ENCODE measurements around the gene RFTN1. TPM values are rescaled to one million over a fixed set of nuclear protein-coding genes. Genes with fewer than 3 reads are reported as not detected.

RFTN1 gene
- total RNA-seq, 3 donors from 2014 or later (not counting 1 experiment from before 2014, with no cell fraction given), result 112 to 135 (median 115) TPM

DNA sequence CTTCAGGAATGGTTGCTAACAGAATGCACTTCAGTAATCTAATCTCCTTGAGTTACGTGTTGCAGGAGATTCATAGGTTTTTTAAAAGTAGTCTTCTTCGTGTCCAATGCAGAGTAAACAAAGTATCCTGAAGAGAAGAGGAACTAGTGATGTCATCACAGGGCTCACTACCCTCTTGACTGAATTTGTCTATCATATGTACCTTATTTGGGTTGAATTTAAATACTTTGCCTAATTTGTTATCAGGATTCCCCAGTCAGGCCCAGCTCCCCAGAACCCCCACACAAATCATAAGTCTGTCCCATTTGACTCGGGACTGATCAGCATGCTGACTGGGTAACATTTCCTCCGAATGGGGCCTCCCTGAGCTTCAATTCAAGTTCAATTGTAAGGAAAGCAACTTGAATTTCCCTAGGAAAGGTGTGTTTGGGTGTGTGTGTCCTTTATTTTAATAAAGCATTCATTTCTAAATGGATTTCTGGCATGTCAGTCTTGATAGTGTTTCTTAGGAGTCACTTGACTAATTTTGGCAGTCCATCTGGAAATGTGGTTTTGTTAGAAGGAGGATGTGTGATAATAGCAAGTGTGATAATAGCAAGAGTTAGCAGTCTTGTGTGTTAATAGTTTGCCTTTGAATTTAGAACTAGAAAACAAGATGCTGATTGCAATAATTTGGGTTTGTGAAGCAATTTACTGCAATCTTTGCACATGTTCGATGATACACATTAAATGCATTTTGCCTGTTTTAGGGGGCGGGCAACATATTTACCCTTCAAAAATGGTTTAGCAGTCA lies 226.6 kb downstream of the RFTN1 start:
- 35% methylated on average over 6 of the region's 6 CpGs for WGBS (ENCODE audit: insufficient coverage)
- peaks cover 69 to 71% of the 10 kb centered on the region in 2 donors for H3K4me1 Mint-ChIP-seq
- Histone ChIP-seq H3K4me1 (ENCODE audit: control insufficient read depth, insufficient read depth, low read length) (peaks cover 43% of the 10 kb centered on the region), H3K27me3 (ENCODE audit: control insufficient read depth, insufficient read depth, low read length) (no peaks in the 10 kb centered on the region), H3K27ac (ENCODE audit: low read length) (peak overlapping the region; percentile 81), H3K9me3 (ENCODE audit: control insufficient read depth, insufficient read depth, low read length) (no peaks in the 10 kb centered on the region), H3K4me3 (ENCODE audit: low read length) (peak overlapping the region; percentile 35), H3K36me3 (ENCODE audit: control insufficient read depth, insufficient read depth, low read length) (peaks cover 2% of the 10 kb centered on the region)
- intact Hi-C loops (cut with micrococcal nuclease), result loop anchor here (1.0 to 10.0 kb wide), 4 partner anchors 14 to 558 kb away; no protein-coding TSS in a partner anchor
- H3K27me3 Mint-ChIP-seq (ENCODE audit: low read depth in 2 of 2), result no peaks in the 10 kb centered on the region
- peak overlapping the region; percentile 87 to 90 for H3K27ac Mint-ChIP-seq
- peak overlapping the region; percentile 86 for H3K4me3 Mint-ChIP-seq
- ATAC-seq (peak in 1 of 3 donors; percentile 10), DNase-seq (no peak)
- no peaks in the 10 kb centered on the region for H3K9me3 Mint-ChIP-seq
- no peak for TF ChIP-seq CTCF (IDR thresholded peaks at IDR 0.05)
- H3K36me3 Mint-ChIP-seq, result no peaks in the 10 kb centered on the region

DNA sequence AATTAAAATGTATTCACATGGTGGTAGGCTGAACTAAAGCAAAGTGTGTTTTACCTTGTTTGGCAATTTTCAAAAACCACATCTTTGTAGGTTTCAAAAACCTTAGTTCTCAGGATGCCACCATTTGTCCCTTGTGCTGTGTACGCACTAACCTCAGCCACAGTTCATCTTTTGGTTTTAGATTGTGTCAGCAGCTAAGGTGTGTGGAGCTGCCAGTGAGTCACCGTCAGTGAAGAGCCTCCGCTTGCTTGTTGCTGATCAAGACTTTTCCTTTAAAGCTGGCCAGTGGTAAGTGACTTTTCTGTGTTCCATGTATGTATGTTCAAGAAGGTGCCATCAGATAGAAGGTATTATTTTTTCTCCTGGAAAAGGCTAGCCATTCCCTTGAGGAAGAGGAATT lies 227.3 kb downstream of the RFTN1 start:
- no peak for TF ChIP-seq CTCF (IDR thresholded peaks at IDR 0.05)
- Mint-ChIP-seq H3K27ac (peak overlapping the region; percentile 87 to 90), H3K9me3 (no peaks in the 10 kb centered on the region), H3K4me1 (peaks cover 63 to 65% of the 10 kb centered on the region in 2 donors), H3K27me3 (ENCODE audit: low read depth in 2 of 2) (no peaks in the 10 kb centered on the region), H3K4me3 (peak overlapping the region; percentile 86), H3K36me3 (no peaks in the 10 kb centered on the region)
- Histone ChIP-seq H3K27me3 (ENCODE audit: control insufficient read depth, insufficient read depth, low read length) (no peaks in the 10 kb centered on the region), H3K4me3 (ENCODE audit: low read length) (peak overlapping the region; percentile 35), H3K27ac (ENCODE audit: low read length) (peak overlapping the region; percentile 81), H3K9me3 (ENCODE audit: control insufficient read depth, insufficient read depth, low read length) (no peaks in the 10 kb centered on the region), H3K36me3 (ENCODE audit: control insufficient read depth, insufficient read depth, low read length) (peaks cover 2% of the 10 kb centered on the region), H3K4me1 (ENCODE audit: control insufficient read depth, insufficient read depth, low read length) (peaks cover 43% of the 10 kb centered on the region)
- 11% methylated on average over 3 of the region's 3 CpGs for WGBS (ENCODE audit: insufficient coverage)
- ATAC-seq, result peak; percentile 86 to 96 (median 95)
- intact Hi-C loops (cut with micrococcal nuclease), result loop anchor here (1.0 to 10.0 kb wide), 4 partner anchors 15 to 559 kb away; no protein-coding TSS in a partner anchor
- peak; percentile 47 to 91 for DNase-seq

DNA sequence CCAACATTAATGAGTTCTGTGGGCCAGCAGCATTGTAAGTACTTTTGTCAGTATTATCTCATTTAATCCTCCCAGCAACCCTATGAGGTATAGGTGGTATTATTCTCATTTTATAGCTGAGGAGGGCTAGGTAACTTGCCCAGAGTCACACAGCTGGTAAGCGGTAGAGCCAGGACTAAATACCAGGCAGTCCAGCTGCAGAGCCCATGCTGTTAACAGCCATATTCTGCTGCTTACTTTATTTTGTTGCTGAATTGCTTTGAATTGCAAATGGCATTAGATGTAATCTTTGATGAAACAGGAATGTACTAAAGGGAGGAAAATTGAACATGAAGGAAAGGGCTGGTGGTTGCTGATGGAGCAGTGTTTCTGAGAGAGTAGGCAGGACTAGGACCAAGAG lies 228.9 kb downstream of the RFTN1 start:
- WGBS (ENCODE audit: insufficient coverage), result 100% methylated on average over 1 of the region's 1 CpG
- ATAC-seq (no peak), DNase-seq (no peak)
- no peaks in the 10 kb centered on the region for H3K27me3 ChIP-seq (ENCODE audit: control insufficient read depth, insufficient read depth, low read length)
- Mint-ChIP-seq H3K27ac (peak overlapping the region; percentile 87 to 90), H3K36me3 (no peaks in the 10 kb centered on the region), H3K27me3 (ENCODE audit: low read depth in 2 of 2) (no peaks in the 10 kb centered on the region), H3K4me3 (peak overlapping the region; percentile 4), H3K9me3 (no peaks in the 10 kb centered on the region), H3K4me1 (peaks cover 49% of the 10 kb centered on the region in 2 donors)
- H3K27ac ChIP-seq (ENCODE audit: low read length), result no peak overlapping the region
- TF ChIP-seq CTCF (IDR thresholded peaks at IDR 0.05), result no peak
- intact Hi-C loops (cut with micrococcal nuclease), result loop anchor here (10.0 kb wide), 1 partner anchor 560 kb away; no protein-coding TSS in a partner anchor
- peaks cover 2% of the 10 kb centered on the region for H3K36me3 ChIP-seq (ENCODE audit: control insufficient read depth, insufficient read depth, low read length)
- no peaks in the 10 kb centered on the region for H3K9me3 ChIP-seq (ENCODE audit: control insufficient read depth, insufficient read depth, low read length)
- peaks cover 38% of the 10 kb centered on the region for H3K4me1 ChIP-seq (ENCODE audit: control insufficient read depth, insufficient read depth, low read length)
- H3K4me3 ChIP-seq (ENCODE audit: low read length), result no peak overlapping the region
